ENCODE data around the gene LRP2.
A peak's percentile ranks its signal among the peaks of the same experiment; 100 is the strongest.
"Not testable (repeated sequence)": the region's sequence is repeated elsewhere in the genome, so short reads cannot be mapped to it uniquely, and the experiment has no call there.

LRP2 gene

DNA sequence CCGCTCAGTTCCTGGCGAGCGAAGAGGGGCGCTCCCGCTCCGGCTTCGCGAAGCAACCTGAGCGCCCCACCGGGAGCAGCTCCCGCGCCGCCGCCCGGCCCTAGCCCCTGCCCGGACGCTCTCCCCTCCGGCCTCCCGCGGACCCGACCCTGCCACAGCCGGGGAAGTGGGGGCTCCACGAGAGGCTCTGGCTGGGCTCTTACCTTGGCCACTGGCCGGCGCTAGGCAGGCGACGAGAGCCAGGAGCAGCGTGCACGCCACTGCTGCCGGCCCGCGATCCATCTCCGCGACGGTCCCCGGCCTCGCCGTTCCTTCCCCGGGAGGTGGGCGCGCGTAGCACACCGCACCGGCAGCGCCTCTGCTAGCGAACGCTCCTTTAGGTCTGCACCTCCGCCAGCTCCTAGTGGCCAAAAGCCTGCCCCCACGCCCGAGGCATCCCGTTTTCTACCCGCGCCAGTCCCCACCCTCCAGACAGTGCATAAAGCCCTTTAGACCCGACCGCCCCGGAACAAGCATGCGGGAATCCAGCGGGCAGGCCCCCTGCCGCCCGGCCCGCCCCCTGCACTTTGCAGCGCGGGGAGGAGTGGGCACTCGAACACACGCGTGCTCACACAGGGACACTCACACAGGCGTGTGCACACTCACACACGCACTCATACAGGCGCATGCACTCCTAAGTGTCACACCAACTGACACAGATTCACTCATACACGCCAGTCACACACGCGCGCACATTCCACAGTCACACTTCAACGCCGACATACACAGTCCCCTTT, at the start of gene LRP2:
LRP2 (minus strand) TSS at position 417 of the 776 bp plus-strand sequence; CDS start at position 282, 135 bp downstream.
- Histone ChIP-seq H3K36me3 (ENCODE audit: insufficient read depth, low read length) (no peaks in the 10 kb centered on the region), H3K27ac (no peak within 1 kb of the TSS), H3K9me3 (ENCODE audit: low read depth, low read length) (no peaks in the 10 kb centered on the region), H3K9ac (ENCODE audit: insufficient read length) (no peak within 1 kb of the TSS), H3K4me3 (peak within 1 kb of the TSS; percentile 69)
- DNase-seq (ENCODE audit: low read depth, low spot score), result no peak
- TF ChIP-seq FOXP2 (optimal IDR thresholded peaks at IDR 0.05; ENCODE audit: control extremely low read depth, extremely low read length, insufficient read depth) (no peak), EZH2 (IDR thresholded peaks at IDR 0.05) (peak; percentile 47)

DNA sequence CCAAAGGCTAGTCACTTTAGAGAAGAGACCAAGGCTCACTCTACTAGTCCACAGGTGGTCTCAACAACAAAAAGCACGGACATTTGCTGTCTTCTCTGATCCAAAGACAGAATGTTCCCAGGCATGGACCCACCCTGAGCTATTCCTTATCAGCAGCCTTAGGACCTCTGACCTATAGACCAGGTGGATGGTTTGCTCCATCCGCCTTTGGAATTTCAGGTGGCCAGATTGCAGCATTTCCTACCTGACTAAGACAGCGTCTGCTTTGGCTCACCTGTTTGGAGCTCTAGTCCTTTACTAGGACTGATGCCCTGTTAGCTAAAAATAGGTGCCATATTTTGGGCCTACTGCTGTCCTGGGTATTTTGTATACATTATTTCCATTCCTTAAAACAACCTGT, 44.6 kb upstream of the LRP2 start:
- no peak for DNase-seq (ENCODE audit: low read depth, low spot score)

DNA sequence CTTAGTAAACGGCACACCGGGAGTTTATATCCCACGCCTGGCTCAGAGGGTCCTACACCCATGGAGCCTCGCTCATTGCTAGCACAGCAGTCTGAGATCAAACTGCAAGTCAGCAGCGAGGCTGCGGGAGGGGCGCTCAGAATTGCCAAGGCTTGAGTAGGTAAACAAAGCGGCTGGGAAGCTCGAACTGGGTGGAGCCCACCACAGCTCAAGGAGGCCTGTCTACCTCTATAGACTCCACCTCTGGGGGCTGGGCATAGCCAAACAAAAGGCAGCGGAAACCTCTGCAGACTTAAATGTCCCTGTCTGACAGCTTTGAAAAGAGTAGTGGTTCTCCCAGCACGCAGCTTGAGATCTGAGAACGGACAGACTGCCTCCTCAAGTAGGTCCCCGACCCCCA, 37.2 kb upstream of the LRP2 start:
- not testable (repeated sequence) for H3K9me3 ChIP-seq (ENCODE audit: low read depth, low read length); H3K4me3 ChIP-seq; H3K9ac ChIP-seq (ENCODE audit: insufficient read length); H3K27ac ChIP-seq; DNase-seq (ENCODE audit: low read depth, low spot score); H3K36me3 ChIP-seq (ENCODE audit: insufficient read depth, low read length)

More for the DNA sequence above, 44.6 kb upstream of the LRP2 start:
- H3K9me3 ChIP-seq (ENCODE audit: low read depth, low read length), result no peaks in the 10 kb centered on the region
- no peak overlapping the region for H3K4me3 ChIP-seq
- TF ChIP-seq POLR2AphosphoS5 (IDR thresholded peaks at IDR 0.05; ENCODE audit: borderline replicate concordance, low read depth, low read length) (no peak), FOXP2 (optimal IDR thresholded peaks at IDR 0.05; ENCODE audit: control extremely low read depth, extremely low read length, insufficient read depth) (no peak), EZH2 (IDR thresholded peaks at IDR 0.05) (no peak)
- H3K27ac ChIP-seq, result no peak overlapping the region
- H3K9ac ChIP-seq (ENCODE audit: insufficient read length), result no peak overlapping the region
- H3K36me3 ChIP-seq (ENCODE audit: insufficient read depth, low read length), result no peaks in the 10 kb centered on the region

DNA sequence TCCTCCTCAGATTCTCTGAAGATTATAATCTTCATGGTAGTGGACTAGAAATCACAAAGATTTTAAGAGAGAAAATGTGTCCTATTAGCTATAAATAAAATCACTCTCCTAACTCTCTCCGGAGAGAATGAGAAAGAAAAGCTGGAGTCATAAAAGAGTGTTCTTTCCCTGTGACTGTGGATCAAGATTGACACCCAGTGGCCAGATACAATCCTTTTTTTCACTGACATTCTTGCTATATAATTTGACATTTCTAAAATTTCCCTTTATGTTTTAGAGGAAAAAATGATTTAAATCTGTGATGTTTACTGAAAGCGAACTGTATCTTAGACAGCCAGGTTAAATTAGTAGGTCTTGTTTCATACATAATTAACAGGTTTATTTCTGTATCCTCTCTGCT, 35.4 kb upstream of the LRP2 start:
- no peak overlapping the region for H3K4me3 ChIP-seq
- no peak overlapping the region for H3K9ac ChIP-seq (ENCODE audit: insufficient read length)
- H3K27ac ChIP-seq, result no peak overlapping the region
- H3K36me3 ChIP-seq (ENCODE audit: insufficient read depth, low read length), result no peaks in the 10 kb centered on the region
- H3K9me3 ChIP-seq (ENCODE audit: low read depth, low read length), result no peaks in the 10 kb centered on the region
- DNase-seq (ENCODE audit: low read depth, low spot score), result no peak
- TF ChIP-seq POLR2AphosphoS5 (IDR thresholded peaks at IDR 0.05; ENCODE audit: borderline replicate concordance, low read depth, low read length) (no peak), FOXP2 (optimal IDR thresholded peaks at IDR 0.05; ENCODE audit: control extremely low read depth, extremely low read length, insufficient read depth) (no peak), EZH2 (IDR thresholded peaks at IDR 0.05) (no peak)

DNA sequence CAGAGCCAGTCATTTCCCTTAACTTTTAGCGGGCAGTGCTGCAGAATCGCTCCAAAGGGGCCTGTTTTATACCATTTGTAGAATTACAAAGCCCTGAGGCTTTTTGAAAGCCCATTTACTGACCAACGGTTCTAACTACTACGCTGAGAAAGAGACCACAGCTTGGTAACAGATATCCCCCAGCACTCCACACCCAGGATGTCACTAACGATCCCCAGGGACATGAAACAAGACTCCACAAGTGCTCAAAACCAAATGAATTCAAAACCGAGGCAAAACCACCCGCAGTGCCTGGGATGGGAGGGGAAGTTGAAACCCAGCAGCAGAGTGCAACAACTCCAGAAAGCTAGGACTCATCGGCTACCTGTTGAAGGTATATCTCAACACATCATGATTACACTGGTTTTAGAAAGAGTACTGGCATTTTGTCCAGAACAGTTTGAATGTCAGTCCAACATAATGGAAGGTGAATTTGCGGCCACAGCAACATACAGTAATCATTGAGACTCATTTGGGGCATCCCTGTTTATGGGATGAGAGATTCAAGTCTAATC, 33.6 kb upstream of the LRP2 start:
- Histone ChIP-seq H3K9ac (ENCODE audit: insufficient read length) (no peak overlapping the region), H3K4me3 (no peak overlapping the region), H3K27ac (no peak overlapping the region), H3K36me3 (ENCODE audit: insufficient read depth, low read length) (no peaks in the 10 kb centered on the region), H3K9me3 (ENCODE audit: low read depth, low read length) (no peaks in the 10 kb centered on the region)
- TF ChIP-seq POLR2AphosphoS5 (IDR thresholded peaks at IDR 0.05; ENCODE audit: borderline replicate concordance, low read depth, low read length) (no peak), EZH2 (IDR thresholded peaks at IDR 0.05) (no peak), FOXP2 (optimal IDR thresholded peaks at IDR 0.05; ENCODE audit: control extremely low read depth, extremely low read length, insufficient read depth) (no peak)
- DNase-seq (ENCODE audit: low read depth, low spot score), result no peak

DNA sequence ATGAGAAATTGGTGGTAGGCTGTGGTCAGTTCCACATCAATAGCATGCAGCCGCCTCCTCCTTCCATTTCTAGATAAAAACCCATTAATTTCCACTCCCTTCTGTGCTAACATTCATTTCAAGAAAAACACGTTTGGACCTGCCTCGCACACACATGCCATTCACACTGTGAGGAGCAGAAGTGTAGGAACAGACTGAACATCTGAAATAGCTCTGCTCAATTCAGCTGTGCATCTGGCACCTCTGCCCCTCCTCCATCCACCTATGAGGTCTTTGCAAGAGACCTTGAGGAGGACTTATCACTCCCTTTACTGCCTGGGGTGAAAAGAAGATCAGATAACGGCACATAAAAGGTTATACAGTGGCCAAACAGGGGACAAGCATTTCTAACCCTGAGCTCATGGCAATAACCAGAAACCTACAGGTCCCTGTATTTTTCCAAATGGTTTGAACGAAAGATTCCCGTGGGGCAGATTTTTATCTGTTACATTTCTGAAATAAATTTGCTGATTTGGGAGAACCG, 30.8 kb upstream of the LRP2 start:
- Histone ChIP-seq H3K36me3 (ENCODE audit: insufficient read depth, low read length) (no peaks in the 10 kb centered on the region), H3K27ac (no peak overlapping the region), H3K4me3 (no peak overlapping the region), H3K9me3 (ENCODE audit: low read depth, low read length) (no peaks in the 10 kb centered on the region), H3K9ac (ENCODE audit: insufficient read length) (no peak overlapping the region)
- TF ChIP-seq FOXP2 (optimal IDR thresholded peaks at IDR 0.05; ENCODE audit: control extremely low read depth, extremely low read length, insufficient read depth) (no peak), POLR2AphosphoS5 (IDR thresholded peaks at IDR 0.05; ENCODE audit: borderline replicate concordance, low read depth, low read length) (no peak)
- DNase-seq (ENCODE audit: low read depth, low spot score), result no peak

DNA sequence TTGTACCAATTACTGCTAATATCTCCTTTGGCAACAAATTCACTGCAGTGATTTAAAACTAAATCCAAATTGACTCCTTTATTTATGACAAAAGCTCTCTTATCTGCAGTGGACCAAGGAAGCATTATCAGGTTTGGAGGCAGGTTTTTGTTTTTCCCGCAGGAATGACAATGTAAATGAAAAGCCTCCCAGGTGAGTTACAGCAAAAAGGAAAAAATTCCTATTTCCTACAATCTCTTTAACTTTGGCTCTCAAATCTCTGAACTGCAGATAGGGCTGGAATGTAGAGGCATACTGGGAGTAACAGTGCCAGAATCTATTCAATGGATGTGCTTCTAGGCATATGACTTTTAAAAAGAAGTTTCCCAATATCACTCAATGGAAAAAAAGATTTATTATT, 28.9 kb upstream of the LRP2 start:
- Histone ChIP-seq H3K9me3 (ENCODE audit: low read depth, low read length) (no peaks in the 10 kb centered on the region), H3K27ac (no peak overlapping the region), H3K9ac (ENCODE audit: insufficient read length) (no peak overlapping the region), H3K36me3 (ENCODE audit: insufficient read depth, low read length) (no peaks in the 10 kb centered on the region), H3K4me3 (no peak overlapping the region)
- TF ChIP-seq EZH2 (IDR thresholded peaks at IDR 0.05) (no peak), POLR2AphosphoS5 (IDR thresholded peaks at IDR 0.05; ENCODE audit: borderline replicate concordance, low read depth, low read length) (no peak), FOXP2 (optimal IDR thresholded peaks at IDR 0.05; ENCODE audit: control extremely low read depth, extremely low read length, insufficient read depth) (no peak)
- DNase-seq (ENCODE audit: low read depth, low spot score), result no peak

DNA sequence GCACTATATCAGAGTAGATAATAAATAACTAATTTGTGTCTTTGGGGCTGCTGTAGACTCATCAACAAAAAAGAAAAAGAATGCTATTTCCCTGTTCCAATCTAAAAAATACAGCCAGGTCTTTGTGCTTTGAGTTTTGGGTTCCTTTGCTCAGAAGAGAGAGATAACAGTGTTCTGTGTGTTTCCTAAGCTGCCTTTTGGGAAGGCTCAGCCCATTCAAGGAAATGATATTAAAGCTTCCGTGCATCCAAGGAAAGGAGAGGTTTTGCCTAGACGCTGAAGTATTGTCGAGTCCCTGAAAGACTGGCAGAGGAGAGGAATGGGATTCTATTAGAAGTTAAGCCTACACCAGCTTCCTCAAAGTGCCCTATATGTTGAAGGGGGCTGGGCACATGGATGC, 25.8 kb upstream of the LRP2 start:
- DNase-seq (ENCODE audit: low read depth, low spot score), result no peak
- no peak overlapping the region for H3K9ac ChIP-seq (ENCODE audit: insufficient read length)
- H3K27ac ChIP-seq, result no peak overlapping the region
- no peak overlapping the region for H3K4me3 ChIP-seq
- H3K9me3 ChIP-seq (ENCODE audit: low read depth, low read length), result no peaks in the 10 kb centered on the region
- TF ChIP-seq FOXP2 (optimal IDR thresholded peaks at IDR 0.05; ENCODE audit: control extremely low read depth, extremely low read length, insufficient read depth), result no peak
- TF ChIP-seq POLR2AphosphoS5 (IDR thresholded peaks at IDR 0.05; ENCODE audit: borderline replicate concordance, low read depth, low read length), result no peak
- no peak for TF ChIP-seq EZH2 (IDR thresholded peaks at IDR 0.05)
- H3K36me3 ChIP-seq (ENCODE audit: insufficient read depth, low read length), result no peaks in the 10 kb centered on the region

DNA sequence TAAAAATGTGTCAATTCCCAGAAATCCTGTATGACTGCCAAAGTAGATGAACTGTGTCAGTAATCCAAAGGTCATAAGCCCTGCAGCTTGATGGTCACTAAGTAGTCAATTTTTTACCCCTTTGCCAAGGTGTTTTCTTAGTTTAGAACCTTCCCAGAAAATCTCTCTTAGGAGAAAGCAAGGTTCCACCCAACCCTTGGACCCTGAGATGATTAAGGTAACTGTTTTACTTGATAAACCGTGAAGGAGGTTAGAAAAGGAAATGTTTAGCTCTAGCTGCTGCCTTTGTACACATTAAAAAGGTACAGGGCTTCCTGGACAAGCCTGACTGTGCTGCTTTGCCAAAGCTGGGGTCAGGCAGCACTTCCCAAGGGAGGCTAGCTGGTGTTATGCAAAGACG, 24.4 kb upstream of the LRP2 start:
- H3K27ac ChIP-seq, result no peak overlapping the region
- DNase-seq (ENCODE audit: low read depth, low spot score), result no peak
- H3K4me3 ChIP-seq, result no peak overlapping the region
- no peak overlapping the region for H3K9ac ChIP-seq (ENCODE audit: insufficient read length)
- H3K9me3 ChIP-seq (ENCODE audit: low read depth, low read length), result no peaks in the 10 kb centered on the region
- TF ChIP-seq FOXP2 (optimal IDR thresholded peaks at IDR 0.05; ENCODE audit: control extremely low read depth, extremely low read length, insufficient read depth), result no peak
- no peak for TF ChIP-seq POLR2AphosphoS5 (IDR thresholded peaks at IDR 0.05; ENCODE audit: borderline replicate concordance, low read depth, low read length)
- TF ChIP-seq EZH2 (IDR thresholded peaks at IDR 0.05), result no peak
- no peaks in the 10 kb centered on the region for H3K36me3 ChIP-seq (ENCODE audit: insufficient read depth, low read length)

Data from SK-N-MC (cell line).